Calu3 (cell line): Measurements from ENCODE around the gene PEF1. TPM values are rescaled to one million over a fixed set of nuclear protein-coding genes. Genes with fewer than 3 reads are reported as not detected.

Experiments
- BruUV-seq: library from RNA; stranded (reverse); fragments of 400-500 nt; replicated peaks from 2 replicates; lab custom pipeline; 2021; lab: Mats Ljungman, UMichigan
- CTCF ChIA-PET: fragments of 300-600 bp; sonication (Branson Sonifier 250); formaldehyde crosslinking; loops from one replicate; lab custom pipeline; 2022; ENCODE audit warnings: antibody characterized with exemption; lab: Charles Lee
- DNase-seq: peaks from one replicate; pipeline ENCODE4 v3.0.0; 2022
- H3K27ac Mint-ChIP-seq: one replicate; pipeline ENCODE4 v1.8.0; 2022; ENCODE audit warnings: mixed read lengths; ENCODE audit not compliant: unreplicated experiment
- H3K27me3 Mint-ChIP-seq: one replicate; pipeline ENCODE4 v1.8.0; 2022; ENCODE audit warnings: mixed read lengths; ENCODE audit not compliant: unreplicated experiment
- H3K36me3 Mint-ChIP-seq: one replicate; pipeline ENCODE4 v1.8.0; 2022; ENCODE audit warnings: mild to moderate bottlenecking, moderate library complexity, mixed read lengths; ENCODE audit not compliant: insufficient read depth, unreplicated experiment
- H3K4me1 Mint-ChIP-seq: one replicate; pipeline ENCODE4 v1.8.0; 2022; ENCODE audit warnings: mild to moderate bottlenecking, low read depth, mixed read lengths; ENCODE audit not compliant: unreplicated experiment
- H3K4me3 Mint-ChIP-seq: one replicate; pipeline ENCODE4 v1.8.0; 2022; ENCODE audit warnings: mild to moderate bottlenecking, low read depth, moderate library complexity, mixed read lengths; ENCODE audit not compliant: unreplicated experiment
- H3K9me3 Mint-ChIP-seq: one replicate; pipeline ENCODE4 v1.8.0; 2022; ENCODE audit warnings: low read depth, mixed read lengths; ENCODE audit not compliant: unreplicated experiment
- intact Hi-C: fragments of 100-400 bp; cut with micrococcal nuclease; formaldehyde crosslinking; loops from one replicate; pipeline ENCODE4 v1.10.0; 2022; ENCODE audit not compliant: unreplicated experiment
- total RNA-seq: library from RNA; stranded (reverse); gene quantifications from 2 replicates; pipeline ENCODE4 v1.2.3, GENCODE V29; 2022
- TF ChIP-seq, protein P1 (sequence below): fragments of 200-600 bp; IDR thresholded peaks from one replicate; pipeline ENCODE4 v1.8.0; 2022; ENCODE audit warnings: antibody characterized with exemption; ENCODE audit not compliant: unreplicated experiment

The PEF1 gene
- total RNA-seq, 1 experiment from 2014 or later, result 61.5 TPM

DNA sequence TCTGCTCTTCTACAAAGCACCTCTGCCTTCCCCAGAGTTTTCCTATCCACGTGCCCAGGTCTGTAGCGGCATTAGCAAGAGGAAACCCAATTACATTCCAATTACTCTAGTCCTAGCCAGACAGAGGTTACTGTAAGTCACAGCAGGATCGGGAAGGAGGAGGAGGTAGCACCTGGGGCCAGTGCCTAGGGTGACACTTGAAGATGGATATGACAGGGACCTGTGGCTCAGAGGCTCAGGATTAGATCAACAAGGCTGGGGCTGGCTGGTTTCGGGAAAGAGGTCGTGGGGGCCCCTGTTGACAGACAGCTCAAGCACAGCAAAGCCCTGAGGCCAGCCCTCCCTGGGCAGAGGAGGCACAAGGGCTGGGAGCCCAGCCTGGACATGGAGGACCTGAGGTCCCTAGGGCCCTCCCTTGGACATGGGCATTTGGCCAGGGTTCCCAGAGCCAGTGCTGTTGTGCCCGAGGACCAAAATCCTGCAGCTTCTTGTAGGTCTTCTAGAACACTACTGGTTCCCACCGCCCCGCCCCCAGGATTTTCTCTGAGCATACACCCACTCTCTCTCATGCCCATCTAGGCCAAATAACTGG lies 30.2 kb downstream of the PEF1 start:
- BruUV-seq, result no TSS peak
- DNase-seq, result no peak
- peaks cover 50% of the 10 kb centered on the region for H3K27me3 Mint-ChIP-seq
- peaks cover 6% of the 10 kb centered on the region for H3K36me3 Mint-ChIP-seq
- TF ChIP-seq, protein P1, sequence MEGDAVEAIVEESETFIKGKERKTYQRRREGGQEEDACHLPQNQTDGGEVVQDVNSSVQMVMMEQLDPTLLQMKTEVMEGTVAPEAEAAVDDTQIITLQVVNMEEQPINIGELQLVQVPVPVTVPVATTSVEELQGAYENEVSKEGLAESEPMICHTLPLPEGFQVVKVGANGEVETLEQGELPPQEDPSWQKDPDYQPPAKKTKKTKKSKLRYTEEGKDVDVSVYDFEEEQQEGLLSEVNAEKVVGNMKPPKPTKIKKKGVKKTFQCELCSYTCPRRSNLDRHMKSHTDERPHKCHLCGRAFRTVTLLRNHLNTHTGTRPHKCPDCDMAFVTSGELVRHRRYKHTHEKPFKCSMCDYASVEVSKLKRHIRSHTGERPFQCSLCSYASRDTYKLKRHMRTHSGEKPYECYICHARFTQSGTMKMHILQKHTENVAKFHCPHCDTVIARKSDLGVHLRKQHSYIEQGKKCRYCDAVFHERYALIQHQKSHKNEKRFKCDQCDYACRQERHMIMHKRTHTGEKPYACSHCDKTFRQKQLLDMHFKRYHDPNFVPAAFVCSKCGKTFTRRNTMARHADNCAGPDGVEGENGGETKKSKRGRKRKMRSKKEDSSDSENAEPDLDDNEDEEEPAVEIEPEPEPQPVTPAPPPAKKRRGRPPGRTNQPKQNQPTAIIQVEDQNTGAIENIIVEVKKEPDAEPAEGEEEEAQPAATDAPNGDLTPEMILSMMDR, result no peak
- no peak overlapping the region for H3K4me3 Mint-ChIP-seq
- H3K4me1 Mint-ChIP-seq, result peaks cover 7% of the 10 kb centered on the region
- intact Hi-C loops, result no loop called here
- no peak overlapping the region for H3K27ac Mint-ChIP-seq
- CTCF ChIA-PET, result no interaction called here
- no peaks in the 10 kb centered on the region for H3K9me3 Mint-ChIP-seq

DNA sequence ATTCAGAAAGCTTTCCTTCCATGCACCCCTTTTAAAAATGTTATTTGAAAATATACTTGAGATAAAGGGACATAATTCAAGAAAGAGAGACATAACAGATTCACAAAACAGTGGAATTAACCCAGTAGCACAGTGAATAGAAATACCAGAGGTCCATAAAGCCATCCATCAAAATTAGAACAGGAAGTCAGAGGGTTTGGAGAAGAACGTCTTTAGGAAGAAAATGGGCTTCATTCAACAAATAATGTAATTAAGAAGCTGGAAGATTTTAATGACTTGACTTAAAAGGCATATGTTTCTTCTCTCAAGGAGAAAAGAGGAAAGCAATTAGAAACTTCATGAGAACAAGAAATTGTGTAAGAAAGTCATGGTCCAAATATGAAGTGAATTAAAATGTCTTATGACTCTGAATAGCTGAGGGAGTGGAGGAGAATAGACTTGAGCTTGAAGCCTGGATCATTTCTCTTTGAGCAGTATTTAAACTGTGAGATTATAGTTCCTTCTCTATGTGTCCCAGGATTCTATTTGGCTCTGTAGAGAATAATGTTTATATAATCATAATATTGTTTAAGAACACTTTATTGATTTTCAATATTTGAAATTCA lies 35.1 kb downstream of the PEF1 start:
- H3K4me1 Mint-ChIP-seq, result no peaks in the 10 kb centered on the region

GRCh38 chr1:31607360-31607759 lies 37.3 kb downstream of the PEF1 start:
- intact Hi-C loops, result no loop called here
- BruUV-seq, result no TSS peak
- TF ChIP-seq, protein P1, result no peak
- no peak overlapping the region for H3K27ac Mint-ChIP-seq
- H3K36me3 Mint-ChIP-seq, result no peaks in the 10 kb centered on the region
- no peak overlapping the region for H3K4me3 Mint-ChIP-seq
- no peak for DNase-seq
- peaks cover 41% of the 10 kb centered on the region for H3K27me3 Mint-ChIP-seq
- no peaks in the 10 kb centered on the region for H3K4me1 Mint-ChIP-seq
- CTCF ChIA-PET, result no interaction called here
- no peaks in the 10 kb centered on the region for H3K9me3 Mint-ChIP-seq

More for the DNA sequence above, 35.1 kb downstream of the PEF1 start:
- Mint-ChIP-seq H3K9me3 (no peaks in the 10 kb centered on the region), H3K27ac (no peak overlapping the region), H3K36me3 (no peaks in the 10 kb centered on the region), H3K27me3 (peaks cover 37% of the 10 kb centered on the region), H3K4me3 (no peak overlapping the region)
- intact Hi-C loops, result no loop called here
- TF ChIP-seq, protein P1, result no peak
- DNase-seq, result no peak
- CTCF ChIA-PET, result interaction anchor here (0.6 to 1.6 kb wide), 2 partner anchors 106 to 153 kb away, joined by 4 to 6 read pairs; no protein-coding TSS in a partner anchor
- BruUV-seq, result no TSS peak

DNA sequence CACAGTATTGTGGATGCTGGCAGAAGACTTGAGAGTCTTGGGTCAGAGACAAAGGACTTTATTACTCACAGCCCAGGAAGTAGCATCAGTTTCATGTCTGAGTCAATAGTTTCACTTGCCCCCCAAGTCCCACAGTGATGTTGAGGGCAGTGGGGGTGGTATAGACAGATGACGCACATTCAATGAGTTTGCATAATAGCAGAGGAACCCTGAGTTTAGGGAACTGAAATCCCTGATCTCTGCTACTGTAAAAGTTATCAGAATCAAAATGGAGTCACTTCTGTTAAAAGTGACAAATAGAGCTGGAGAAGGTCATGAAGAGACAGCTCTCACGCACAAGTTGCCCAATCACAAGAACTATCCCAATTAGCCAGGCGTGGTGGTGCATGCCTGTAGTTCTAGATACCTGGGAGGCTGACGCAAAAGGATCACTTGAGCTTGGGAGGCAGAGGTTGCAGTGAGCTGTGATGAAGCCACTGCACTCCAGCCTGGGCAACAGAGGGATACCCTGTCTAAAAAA lies 38.7 kb downstream of the PEF1 start:
- Mint-ChIP-seq H3K27me3 (peaks cover 48% of the 10 kb centered on the region), H3K9me3 (no peaks in the 10 kb centered on the region), H3K27ac (no peak overlapping the region), H3K4me3 (no peak overlapping the region), H3K36me3 (no peaks in the 10 kb centered on the region), H3K4me1 (no peaks in the 10 kb centered on the region)
- no peak for DNase-seq
- intact Hi-C loops, result no loop called here
- TF ChIP-seq, protein P1, result no peak
- no TSS peak for BruUV-seq
- CTCF ChIA-PET, result interaction anchor here (1.0 kb wide), 1 partner anchor 12 kb away, joined by 3 read pairs; no protein-coding TSS in a partner anchor
